ENCODE results near the gene NKAIN2.

DNA sequence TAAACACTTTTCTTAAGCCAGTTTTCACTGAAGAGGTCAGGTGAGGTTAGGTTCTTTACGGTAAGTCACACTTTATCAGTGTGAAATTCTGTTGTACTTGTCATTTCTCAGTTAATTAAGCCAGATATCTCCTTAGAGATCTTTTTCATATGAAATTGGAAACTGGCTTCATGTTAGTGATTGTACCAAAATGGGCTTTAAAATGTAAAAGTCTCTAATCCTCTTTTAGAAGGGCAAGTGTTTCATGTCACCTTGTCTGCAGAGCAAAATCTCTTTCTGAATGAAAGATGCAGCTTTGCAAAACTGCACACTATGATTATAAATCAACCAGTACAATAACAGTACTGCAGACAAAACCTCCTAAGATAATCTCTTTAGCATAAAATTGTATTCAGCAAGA is 949.3 kb downstream of the NKAIN2 start:
- TF ChIP-seq, protein P1, sequence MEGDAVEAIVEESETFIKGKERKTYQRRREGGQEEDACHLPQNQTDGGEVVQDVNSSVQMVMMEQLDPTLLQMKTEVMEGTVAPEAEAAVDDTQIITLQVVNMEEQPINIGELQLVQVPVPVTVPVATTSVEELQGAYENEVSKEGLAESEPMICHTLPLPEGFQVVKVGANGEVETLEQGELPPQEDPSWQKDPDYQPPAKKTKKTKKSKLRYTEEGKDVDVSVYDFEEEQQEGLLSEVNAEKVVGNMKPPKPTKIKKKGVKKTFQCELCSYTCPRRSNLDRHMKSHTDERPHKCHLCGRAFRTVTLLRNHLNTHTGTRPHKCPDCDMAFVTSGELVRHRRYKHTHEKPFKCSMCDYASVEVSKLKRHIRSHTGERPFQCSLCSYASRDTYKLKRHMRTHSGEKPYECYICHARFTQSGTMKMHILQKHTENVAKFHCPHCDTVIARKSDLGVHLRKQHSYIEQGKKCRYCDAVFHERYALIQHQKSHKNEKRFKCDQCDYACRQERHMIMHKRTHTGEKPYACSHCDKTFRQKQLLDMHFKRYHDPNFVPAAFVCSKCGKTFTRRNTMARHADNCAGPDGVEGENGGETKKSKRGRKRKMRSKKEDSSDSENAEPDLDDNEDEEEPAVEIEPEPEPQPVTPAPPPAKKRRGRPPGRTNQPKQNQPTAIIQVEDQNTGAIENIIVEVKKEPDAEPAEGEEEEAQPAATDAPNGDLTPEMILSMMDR (IDR thresholded peaks at IDR 0.05): no peak
- TF ChIP-seq POLR2A (IDR thresholded peaks at IDR 0.05): no peak
